Superior temporal gyrus (tissue), 1 donor: ENCODE data around the gene CPT2.
A peak's percentile ranks its signal among the peaks of the same experiment; 100 is the strongest.
"Not testable (repeated sequence)": the region's sequence is repeated elsewhere in the genome, so short reads cannot be mapped to it uniquely, and the experiment has no call there.

ENCODE experiments used
- DNase-seq: peaks from one replicate; pipeline ENCODE4 v3.0.0-alpha.2; 2016; ENCODE audit errors: extremely low spot score

Gene CPT2

GRCh38 chr1:53182111-53182593 is 14.5 kb upstream of the CPT2 start:
- DNase-seq: peak; percentile 91

- DNase-seq: no peak
These were observed 13.9 kb upstream of the CPT2 start for GRCh38 chr1:53182716-53183094.

GRCh38 chr1:53183095-53183990 is 13.3 kb upstream of the CPT2 start:
- no peak for DNase-seq

GRCh38 chr1:53185955-53186297 is 10.7 kb upstream of the CPT2 start:
- DNase-seq: not testable (repeated sequence)

- no peak for DNase-seq
These were observed 10.1 kb upstream of the CPT2 start for GRCh38 chr1:53186533-53186932.

- no peak for DNase-seq
These were observed 9.2 kb upstream of the CPT2 start for GRCh38 chr1:53187401-53187800.

- no peak for DNase-seq
These were observed 8.5 kb upstream of the CPT2 start for GRCh38 chr1:53188099-53188498.

- DNase-seq: no peak
These were observed 7.6 kb upstream of the CPT2 start for GRCh38 chr1:53189061-53189460.

- DNase-seq: no peak
These were observed 6.4 kb upstream of the CPT2 start for GRCh38 chr1:53190210-53190611.

- DNase-seq: no peak
These were observed 1.2 kb upstream of the CPT2 start for GRCh38 chr1:53195246-53196016.

GRCh38 chr1:53196017-53196484 is 573 bp upstream of the CPT2 start:
- DNase-seq: no peak

GRCh38 chr1:53197291-53198200 is 922 bp downstream of the CPT2 start:
- no peak for DNase-seq

- DNase-seq: no peak
These were observed 1.6 kb downstream of the CPT2 start for GRCh38 chr1:53198241-53198651.

GRCh38 chr1:53203466-53203865 is 6.8 kb downstream of the CPT2 start:
- DNase-seq: no peak

- DNase-seq: not testable (repeated sequence)
These were observed 8.9 kb downstream of the CPT2 start for GRCh38 chr1:53205496-53205895.

- not testable (repeated sequence) for DNase-seq
These were observed 9.6 kb downstream of the CPT2 start for GRCh38 chr1:53206083-53206685.

GRCh38 chr1:53206735-53207379 is 10.2 kb downstream of the CPT2 start:
- DNase-seq: no peak

- no peak for DNase-seq
These were observed 11.1 kb downstream of the CPT2 start for GRCh38 chr1:53207726-53208125.

GRCh38 chr1:53210352-53210751 is 13.7 kb downstream of the CPT2 start:
- DNase-seq: no peak

- no peak for DNase-seq
These were observed 14.3 kb downstream of the CPT2 start for GRCh38 chr1:53210954-53211353.
